SIG-M5 (cell line): Measurements from ENCODE around the gene TRAP1.

ENCODE experiments used
- DNase-seq: peaks from one replicate; lab custom pipeline; 2025; lab: John Stamatoyannopoulos, UW

The TRAP1 gene

DNA sequence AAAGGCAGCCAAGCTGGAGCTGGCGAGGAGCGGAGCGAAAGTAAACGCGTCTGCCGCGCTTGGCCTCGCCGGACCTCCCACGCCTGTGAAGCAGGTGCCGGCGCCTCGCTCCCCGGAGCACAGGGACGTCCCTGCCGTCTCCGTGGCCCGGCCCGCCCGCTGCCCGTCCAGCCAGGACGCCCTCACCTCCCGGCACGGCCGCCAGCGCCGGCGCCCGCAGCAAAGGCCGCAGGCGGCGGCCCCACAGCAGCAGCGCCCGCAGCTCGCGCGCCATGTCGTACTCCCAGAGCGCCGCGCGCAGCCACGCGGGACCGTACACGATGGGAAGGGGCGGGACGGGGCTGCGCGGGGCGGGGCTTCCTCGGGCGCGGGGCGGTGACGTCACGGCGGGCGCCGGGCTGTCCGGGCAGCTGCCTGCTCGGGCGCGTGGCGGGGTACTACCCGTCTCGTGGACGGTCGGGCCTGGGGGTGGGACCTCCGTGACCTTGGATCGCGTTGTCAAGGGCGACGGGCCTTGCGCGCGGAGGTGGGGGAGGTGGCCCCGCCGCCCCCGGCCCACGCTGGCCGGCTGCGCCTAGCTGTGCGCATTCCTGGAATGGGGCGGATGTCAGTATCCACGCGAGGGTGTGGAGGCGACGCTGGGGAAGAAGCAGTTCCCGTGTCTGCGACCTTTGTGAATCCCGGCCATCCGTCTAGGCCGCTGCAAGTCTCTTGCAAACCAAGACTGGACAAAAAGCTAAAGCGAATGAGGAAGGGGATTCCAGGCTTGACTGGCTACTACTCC, at the start of gene TRAP1:
Gene TRAP1, minus strand, starts transcription at position 290 of the 784 bp plus-strand sequence. Its CDS starts 16 bp downstream, at position 274.
- no peak for DNase-seq

DNA sequence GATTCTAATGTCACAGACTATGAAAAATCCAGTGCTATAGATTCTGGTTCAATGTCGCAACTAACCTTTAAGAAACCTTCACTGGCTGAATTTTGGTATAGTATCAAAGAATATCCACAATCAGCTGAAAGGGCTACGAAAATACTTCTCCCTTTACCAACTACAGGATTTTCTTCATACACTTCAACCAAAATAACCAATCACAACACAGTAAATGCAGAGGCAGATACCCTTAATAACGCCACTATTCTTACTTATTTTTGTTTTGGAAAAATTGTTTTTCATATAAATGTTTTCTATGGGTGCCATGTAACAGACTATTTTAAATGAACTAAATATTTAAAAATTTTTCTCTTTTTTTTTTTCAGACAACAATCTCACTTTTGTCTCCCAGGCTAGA, 48.9 kb upstream of the TRAP1 start:
- DNase-seq = no peak

DNA sequence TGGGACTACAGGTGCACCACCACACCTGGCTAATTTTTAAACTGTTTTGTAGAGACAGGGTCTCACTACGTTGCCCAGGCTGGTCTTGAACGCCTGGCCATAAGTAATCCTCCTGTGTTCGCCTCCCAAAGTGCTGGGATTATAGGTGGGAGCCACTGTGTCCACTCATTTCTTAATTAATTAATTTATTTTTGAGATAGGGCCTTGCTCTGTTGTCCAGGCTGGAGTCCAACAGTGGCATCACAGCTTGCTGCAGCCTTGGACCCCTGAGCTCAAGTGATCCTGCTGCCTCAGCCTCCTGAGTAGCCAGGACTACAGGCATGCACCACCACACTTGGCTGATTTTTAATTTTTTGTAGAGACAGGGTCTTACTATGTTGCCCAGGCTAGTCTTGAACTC, 47.1 kb upstream of the TRAP1 start:
- DNase-seq = no peak

DNA sequence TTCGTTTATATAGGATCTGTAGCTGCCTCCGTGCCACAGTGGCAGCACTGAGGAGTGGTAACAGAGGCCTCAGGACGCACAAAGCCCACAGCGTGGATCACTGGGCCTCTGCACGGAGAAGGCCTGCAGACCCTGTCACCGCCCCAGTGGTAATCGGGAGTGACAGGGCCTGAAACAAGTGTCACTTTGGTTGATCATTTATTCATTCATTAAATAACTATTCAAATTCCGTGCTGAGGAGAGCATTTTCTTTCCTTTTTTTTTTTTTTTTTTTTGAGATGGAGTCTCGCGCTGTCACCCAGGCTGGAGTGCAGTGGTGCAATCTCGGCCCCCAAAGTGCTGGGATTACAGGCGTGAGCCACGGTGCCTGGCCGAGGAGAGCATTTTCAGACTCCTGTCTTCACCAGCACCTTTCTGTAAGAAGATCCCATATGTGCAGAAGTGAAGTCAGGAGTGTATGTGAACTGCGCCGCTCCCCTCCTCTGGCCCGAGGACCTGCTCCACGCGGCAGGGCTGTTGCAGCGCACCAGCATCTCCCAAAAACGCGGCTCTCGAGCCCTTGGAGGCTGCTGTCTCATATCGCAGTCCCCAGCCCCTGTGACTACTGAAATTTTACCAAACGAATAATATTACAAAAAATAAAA, 44.9 kb upstream of the TRAP1 start:
- DNase-seq = no peak

DNA sequence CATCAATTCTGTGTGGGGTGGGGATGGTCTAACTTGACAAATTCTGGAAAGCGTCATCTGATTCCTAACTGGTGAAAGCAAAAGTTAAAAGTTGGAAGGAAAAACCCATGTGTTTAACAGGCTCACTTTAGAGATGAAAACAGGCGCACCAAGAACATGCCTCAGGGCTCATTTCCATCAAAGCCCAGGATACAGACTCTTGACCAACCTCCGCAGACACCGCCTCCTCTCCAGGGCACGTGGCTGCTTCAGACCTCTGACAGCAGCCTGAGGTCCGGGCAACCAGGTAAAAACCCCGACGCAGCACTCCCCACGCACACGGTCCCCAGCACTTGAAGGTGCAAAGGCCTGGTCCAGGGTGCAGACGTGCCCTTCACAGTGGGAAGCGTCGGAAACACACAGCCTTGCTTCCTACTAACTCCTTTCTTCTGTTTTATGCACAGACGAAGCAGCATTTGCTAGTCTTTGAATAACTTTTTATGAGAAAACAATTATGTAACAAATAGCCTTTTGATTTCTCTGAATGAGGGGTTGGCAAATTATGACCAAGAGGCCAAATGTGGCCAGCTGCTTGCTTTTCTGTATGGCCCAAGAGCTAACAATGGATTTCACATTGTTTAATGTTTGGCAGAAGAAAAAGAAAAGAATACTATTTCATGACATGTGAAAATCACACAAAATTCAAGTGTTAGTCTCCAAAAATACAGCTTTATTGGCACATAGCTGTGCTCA, 44.2 kb upstream of the TRAP1 start:
- DNase-seq = no peak

DNA sequence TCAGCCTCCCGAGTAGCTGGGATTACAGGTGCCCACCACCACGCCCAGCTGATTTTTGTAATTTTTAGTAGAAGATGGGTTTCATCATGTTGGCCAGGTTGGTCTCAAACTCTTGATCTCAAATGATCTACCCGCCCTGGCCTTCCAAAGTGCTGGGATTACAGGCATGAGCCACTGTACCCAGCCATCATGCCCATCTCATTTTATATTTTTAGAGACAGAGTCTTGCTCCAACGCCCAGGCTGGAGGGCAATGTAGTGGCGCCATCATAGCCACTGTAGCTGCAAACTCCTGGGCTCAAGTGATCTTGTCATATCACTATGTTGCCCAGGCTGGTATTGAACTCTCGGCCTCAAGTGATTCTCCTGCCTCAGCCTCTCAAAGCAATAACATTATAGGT, 43.2 kb upstream of the TRAP1 start:
- no peak for DNase-seq

- DNase-seq = no peak
Observed at GRCh38 chr16:3759736-3760135, 42.4 kb upstream of the TRAP1 start.

DNA sequence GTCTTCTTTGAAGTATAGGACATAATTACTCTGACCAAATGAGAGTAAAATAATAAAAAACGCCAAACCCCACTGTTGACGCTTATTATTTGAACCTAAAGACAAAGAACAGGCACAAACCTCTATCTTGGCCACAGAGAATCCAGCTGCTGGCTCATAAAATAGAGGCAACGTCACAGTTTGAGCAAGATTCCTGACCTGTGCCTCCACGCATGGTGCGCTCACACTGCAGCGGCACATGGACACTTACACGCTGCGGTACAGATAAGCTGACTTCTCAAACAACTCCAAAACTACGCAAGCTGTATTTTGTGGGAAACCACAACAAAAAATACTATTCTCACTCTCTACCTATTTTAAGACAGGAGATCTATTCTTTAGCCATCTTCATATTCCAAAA, 38.8 kb upstream of the TRAP1 start:
- no peak for DNase-seq

GRCh38 chr16:3755249-3755648, 37.9 kb upstream of the TRAP1 start:
- no peak for DNase-seq

- DNase-seq = no peak
Observed at GRCh38 chr16:3754772-3755171, 37.4 kb upstream of the TRAP1 start.

GRCh38 chr16:3754081-3754703, 36.9 kb upstream of the TRAP1 start:
- DNase-seq = no peak

GRCh38 chr16:3752984-3753383, 35.7 kb upstream of the TRAP1 start:
- no peak for DNase-seq

DNA sequence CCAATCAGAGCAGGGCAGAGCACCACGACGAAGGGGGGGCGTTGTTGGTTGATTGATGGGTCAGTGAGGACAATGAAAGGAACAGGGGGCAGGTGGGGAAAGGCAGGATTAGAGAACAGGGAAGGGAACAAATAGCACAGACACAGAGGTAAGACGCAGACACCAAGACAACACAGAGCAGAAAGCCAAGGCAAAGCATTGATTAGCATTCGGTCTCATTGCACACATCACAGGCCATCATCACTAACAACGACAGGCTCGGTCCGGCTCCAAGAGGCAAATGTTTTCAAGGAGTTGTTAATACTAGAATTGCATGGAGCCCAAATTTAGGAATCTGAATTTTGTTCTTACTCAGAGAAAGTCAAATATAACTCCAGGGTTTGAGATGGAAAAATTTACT, 34.6 kb upstream of the TRAP1 start:
- DNase-seq = no peak

DNA sequence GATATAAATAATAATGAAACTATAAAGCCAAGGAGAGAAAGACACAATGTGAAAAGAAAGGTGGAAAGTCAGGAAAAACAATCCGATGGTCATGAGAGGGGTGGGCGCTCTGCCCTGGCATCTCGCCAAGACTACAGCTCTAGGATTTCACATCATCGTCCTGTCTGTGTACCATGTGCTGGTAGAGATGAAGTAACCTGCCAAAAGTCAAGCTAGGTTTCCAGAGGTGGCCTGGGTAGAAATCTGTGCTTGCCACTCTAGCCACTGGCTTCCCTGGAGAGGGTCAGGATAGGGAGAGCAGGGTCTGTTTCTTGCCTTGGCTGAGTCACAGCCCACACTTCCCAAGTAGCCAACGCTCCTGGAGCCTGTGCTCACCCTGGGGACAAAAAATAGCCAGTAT, 31.0 kb upstream of the TRAP1 start:
- no peak for DNase-seq

DNA sequence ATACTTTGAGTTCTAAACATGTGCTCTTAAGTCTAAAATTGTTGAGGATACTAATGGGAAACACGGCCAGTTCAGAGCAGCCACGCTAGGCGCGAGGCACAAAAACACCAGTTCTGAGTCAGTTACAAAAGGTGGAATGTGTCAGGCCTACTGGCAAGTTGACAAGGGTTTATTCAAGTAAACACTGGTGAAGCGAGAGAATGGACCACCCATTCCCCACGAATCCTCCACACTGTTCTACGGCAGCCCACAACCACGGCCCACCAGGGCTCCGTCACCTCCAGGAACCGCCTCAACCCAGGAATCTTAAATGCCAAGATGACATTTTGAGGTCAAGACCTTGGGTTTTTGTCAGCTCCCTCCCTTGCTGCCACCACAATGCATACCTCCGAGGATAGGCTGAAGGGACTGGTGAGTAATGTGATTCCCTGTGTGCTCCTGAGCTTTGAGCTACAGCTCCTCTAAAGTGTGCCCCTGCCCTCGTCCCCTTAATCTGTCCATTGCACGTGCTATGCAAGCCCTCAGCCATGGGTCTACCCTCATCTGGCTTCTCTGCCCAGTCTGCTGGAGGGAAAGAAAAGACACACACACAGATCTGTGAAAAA, 28.5 kb upstream of the TRAP1 start:
- no peak for DNase-seq

DNA sequence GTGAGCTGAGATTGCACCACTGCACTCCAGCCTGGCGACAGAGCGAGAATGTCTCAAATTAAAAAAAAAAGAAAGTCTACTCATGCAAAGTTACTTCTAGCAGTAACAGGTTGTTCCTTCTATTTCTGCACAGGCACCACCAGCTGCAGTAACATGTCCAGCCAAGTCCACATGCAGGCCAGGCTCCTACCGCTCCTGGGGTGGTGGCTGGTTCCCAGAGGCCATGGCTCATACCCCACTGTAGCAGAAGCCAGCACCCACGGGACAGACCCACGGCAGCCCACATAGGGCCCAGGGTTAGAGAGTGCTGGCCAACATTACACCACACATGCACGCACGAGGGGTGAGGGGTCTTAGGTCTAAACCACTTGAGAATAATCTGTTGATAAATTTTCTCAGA, 26.7 kb upstream of the TRAP1 start:
- DNase-seq = no peak

- DNase-seq = no peak
Observed at GRCh38 chr16:3740934-3741333, 23.6 kb upstream of the TRAP1 start.

DNA sequence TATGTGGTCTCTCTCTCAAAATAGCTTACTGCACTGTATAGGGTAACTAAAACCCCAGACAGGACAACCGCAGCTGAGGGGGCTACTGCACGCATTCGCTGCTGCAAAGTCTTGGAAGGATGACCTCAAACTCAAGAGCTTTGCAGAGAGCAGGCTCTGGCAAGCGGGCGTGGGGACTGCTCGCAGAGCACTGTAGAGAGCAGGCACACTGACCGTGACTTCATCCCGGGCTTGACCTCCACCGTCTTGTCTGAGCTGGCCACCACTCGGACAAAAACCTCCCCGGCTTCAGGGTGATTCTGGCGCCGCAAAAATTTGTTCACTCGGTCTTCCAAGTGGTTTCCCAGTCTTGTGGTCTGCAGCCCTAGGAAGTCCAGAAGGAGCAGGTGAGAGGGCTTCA, 22.9 kb upstream of the TRAP1 start:
- no peak for DNase-seq

DNA sequence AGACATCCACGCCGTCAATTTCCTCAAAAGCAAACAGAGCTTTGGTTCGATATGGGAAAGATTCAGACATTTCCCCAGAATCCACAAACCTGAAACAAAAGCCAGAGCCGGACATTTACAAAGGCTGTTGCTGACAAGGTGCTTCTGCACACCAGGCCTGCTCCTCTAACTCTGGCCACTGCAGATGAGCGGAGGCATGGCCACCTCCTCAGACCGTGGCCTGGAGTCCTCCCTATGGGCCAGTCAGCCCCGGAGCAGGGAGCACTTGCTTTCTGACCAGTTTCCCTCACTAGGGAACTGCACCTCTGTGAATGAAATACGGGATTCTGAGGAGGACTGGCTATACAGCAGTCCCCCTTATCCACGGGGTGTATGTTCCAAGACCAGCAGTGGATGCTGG, 22.3 kb upstream of the TRAP1 start:
- DNase-seq = no peak

DNA sequence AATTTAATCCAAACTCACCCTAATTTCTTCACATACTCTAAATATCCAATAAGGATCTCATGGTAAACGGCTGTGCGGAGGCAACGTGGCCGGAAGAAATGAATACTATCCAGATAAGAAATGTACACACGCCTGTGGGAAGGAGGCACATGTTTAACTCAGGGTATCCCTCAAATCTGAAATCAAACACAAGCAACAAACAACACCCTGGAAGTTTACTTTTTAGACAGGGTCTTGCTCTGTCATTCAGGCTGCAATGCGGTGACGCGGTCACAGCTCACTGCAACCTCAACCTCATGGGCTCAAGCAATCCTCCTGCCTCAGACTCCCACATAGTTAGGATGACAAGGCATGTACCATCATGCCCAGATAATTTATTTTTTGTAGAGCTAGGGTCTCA, 21.2 kb upstream of the TRAP1 start:
- no peak for DNase-seq

GRCh38 chr16:3738128-3738527, 20.8 kb upstream of the TRAP1 start:
- DNase-seq = no peak

GRCh38 chr16:3737181-3737580, 19.9 kb upstream of the TRAP1 start:
- DNase-seq = no peak
